ENCODE results near the gene HTR2C. TPM values are rescaled to one million over a fixed set of nuclear protein-coding genes. Genes with fewer than 3 reads are reported as not detected.

Gene HTR2C
- total RNA-seq, 1 donor from 2014 or later, result not detected

- TF ChIP-seq CTCF (IDR thresholded peaks at IDR 0.05), result no peak
- no peak overlapping the region for H3K4me3 ChIP-seq
- H3K4me1 ChIP-seq, result no peaks in the 10 kb centered on the region
- intact Hi-C loops (cut with DNase I), result no loop called here
- ATAC-seq, result no peak
- no peak for DNase-seq
- H3K27me3 ChIP-seq (ENCODE audit: low read depth), result no peaks in the 10 kb centered on the region
- no peaks in the 10 kb centered on the region for H3K9me3 ChIP-seq
- H3K36me3 ChIP-seq, result no peaks in the 10 kb centered on the region
- no peak overlapping the region for H3K27ac ChIP-seq
Measured at GRCh38 chrX:114715096-114715495, 131.2 kb downstream of the HTR2C start.

- DNase-seq, result no peak
- Histone ChIP-seq H3K4me1 (no peaks in the 10 kb centered on the region), H3K36me3 (no peaks in the 10 kb centered on the region), H3K27me3 (ENCODE audit: low read depth) (no peaks in the 10 kb centered on the region), H3K27ac (no peak overlapping the region), H3K4me3 (no peak overlapping the region), H3K9me3 (no peaks in the 10 kb centered on the region)
- intact Hi-C loops (cut with DNase I), result no loop called here
- no peak for ATAC-seq
- no peak for TF ChIP-seq CTCF (IDR thresholded peaks at IDR 0.05)
Measured at GRCh38 chrX:114717921-114718320, 134.0 kb downstream of the HTR2C start.

- intact Hi-C loops (cut with DNase I), result no loop called here
- TF ChIP-seq CTCF (IDR thresholded peaks at IDR 0.05), result no peak
- H3K4me3 ChIP-seq, result no peak overlapping the region
Measured at GRCh38 chrX:114766541-114766940, 182.7 kb downstream of the HTR2C start.

DNA sequence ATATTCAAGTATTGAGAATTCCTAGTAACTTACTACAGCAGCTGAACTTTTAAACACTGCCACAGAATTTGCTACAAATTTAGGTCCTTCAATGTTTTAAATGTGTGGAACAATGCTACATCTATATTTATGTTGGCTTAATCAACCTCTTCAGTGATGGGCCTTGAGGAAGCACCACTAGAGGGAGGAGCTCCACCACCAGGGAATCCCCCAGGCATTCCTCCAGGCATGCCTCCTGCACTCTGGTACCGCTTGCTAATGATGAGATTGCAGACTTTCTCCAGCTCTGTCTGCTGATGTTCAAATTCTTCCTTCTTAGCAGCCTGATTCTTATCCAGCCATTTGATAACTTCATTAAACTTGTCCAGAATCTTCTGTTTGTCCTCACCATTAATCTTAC, 190.8 kb downstream of the HTR2C start:
- no peak overlapping the region for H3K4me3 ChIP-seq
- H3K4me1 ChIP-seq, result no peaks in the 10 kb centered on the region
- ATAC-seq (no peak), DNase-seq (no peak)
- H3K36me3 ChIP-seq, result no peaks in the 10 kb centered on the region
- no peak for TF ChIP-seq CTCF (IDR thresholded peaks at IDR 0.05)
- H3K9me3 ChIP-seq, result no peaks in the 10 kb centered on the region
- no peaks in the 10 kb centered on the region for H3K27me3 ChIP-seq (ENCODE audit: low read depth)
- H3K27ac ChIP-seq, result no peak overlapping the region
- intact Hi-C loops (cut with DNase I), result no loop called here

More at GRCh38 chrX:114766541-114766940, 182.7 kb downstream of the HTR2C start:
- Histone ChIP-seq H3K27ac (no peak overlapping the region), H3K9me3 (no peaks in the 10 kb centered on the region), H3K4me1 (no peaks in the 10 kb centered on the region), H3K36me3 (no peaks in the 10 kb centered on the region), H3K27me3 (ENCODE audit: low read depth) (no peaks in the 10 kb centered on the region)
- DNase-seq (no peak), ATAC-seq (no peak)

DNA sequence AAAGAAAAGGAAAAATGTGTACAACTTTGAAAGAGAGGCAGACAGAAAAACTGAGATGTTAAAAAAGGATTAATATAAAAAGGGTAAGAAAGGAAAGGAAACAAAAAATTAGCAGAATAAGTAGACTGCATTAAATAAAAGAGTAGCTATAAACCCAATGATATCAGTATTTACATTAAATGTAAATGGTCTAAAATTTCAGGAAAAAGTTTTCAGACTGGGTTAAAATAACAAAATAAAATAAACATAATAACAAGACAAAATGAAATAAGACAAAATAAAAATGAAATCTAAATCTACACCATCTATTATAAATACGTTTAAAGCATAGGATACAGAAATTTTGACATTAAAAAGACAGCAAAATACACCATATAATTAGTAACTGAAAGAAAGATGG, 199.0 kb downstream of the HTR2C start:
- DNase-seq (no peak), ATAC-seq (no peak)
- Histone ChIP-seq H3K36me3 (no peaks in the 10 kb centered on the region), H3K4me1 (no peaks in the 10 kb centered on the region), H3K27me3 (ENCODE audit: low read depth) (no peaks in the 10 kb centered on the region), H3K4me3 (no peak overlapping the region), H3K27ac (no peak overlapping the region), H3K9me3 (no peaks in the 10 kb centered on the region)
- intact Hi-C loops (cut with DNase I), result no loop called here
- TF ChIP-seq CTCF (IDR thresholded peaks at IDR 0.05), result no peak

DNA sequence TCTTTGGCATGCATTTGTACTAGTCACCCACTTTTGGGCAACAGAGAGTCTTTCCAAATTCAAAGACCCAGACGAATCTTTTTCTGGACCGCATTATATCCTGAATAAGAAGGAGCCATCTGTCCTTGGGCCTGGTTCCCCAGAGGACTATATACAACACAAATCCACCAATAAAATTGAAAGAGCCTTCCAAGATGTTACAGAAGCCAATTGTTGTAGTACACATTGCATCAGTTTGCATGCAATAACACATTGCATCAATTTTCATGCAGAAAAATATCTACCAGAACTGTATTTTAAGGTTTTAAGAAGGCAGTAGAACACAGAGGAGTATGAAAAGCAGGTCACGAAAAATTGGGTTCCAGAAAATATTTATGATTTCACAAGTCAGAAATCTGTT, 203.2 kb downstream of the HTR2C start:
- TF ChIP-seq CTCF (IDR thresholded peaks at IDR 0.05), result no peak
- Histone ChIP-seq H3K4me3 (no peak overlapping the region), H3K9me3 (no peaks in the 10 kb centered on the region), H3K27ac (no peak overlapping the region), H3K4me1 (no peaks in the 10 kb centered on the region), H3K27me3 (ENCODE audit: low read depth) (no peaks in the 10 kb centered on the region), H3K36me3 (no peaks in the 10 kb centered on the region)
- intact Hi-C loops (cut with DNase I), result no loop called here
- no peak for DNase-seq
- no peak for ATAC-seq
